Activated CD4-positive, alpha-beta T cell treated with anti-CD3 and anti-CD28 coated beads, Interleukin-2, amount 10 ng/mL, durations not matched to agents 24 days and 14 days (primary cell): ENCODE results near the gene DNAJC9. TPM values are rescaled to one million over a fixed set of nuclear protein-coding genes. Genes with fewer than 3 reads are reported as not detected.
"Not testable (repeated sequence)": the region's sequence is repeated elsewhere in the genome, so short reads cannot be mapped to it uniquely, and the experiment has no call there.

ENCODE experiments used
- DNase-seq: peaks from one replicate; pipeline ENCODE4 v3.0.0; 2022
- H3K27ac Mint-ChIP-seq: one replicate; pipeline ENCODE4 v1.8.0; 2022; ENCODE audit warnings: mild to moderate bottlenecking, mixed read lengths
- H3K27me3 Mint-ChIP-seq: one replicate; pipeline ENCODE4 v1.8.0; 2022; ENCODE audit warnings: mixed read lengths
- H3K36me3 Mint-ChIP-seq: one replicate; pipeline ENCODE4 v1.8.0; 2022; ENCODE audit warnings: low read depth, mild to moderate bottlenecking, mixed read lengths
- H3K4me1 Mint-ChIP-seq: one replicate; pipeline ENCODE4 v1.8.0; 2021; ENCODE audit warnings: mixed read lengths
- H3K4me3 Mint-ChIP-seq: one replicate; pipeline ENCODE4 v1.8.0; 2022; ENCODE audit warnings: mild to moderate bottlenecking, moderate library complexity, mixed read lengths
- H3K9me3 Mint-ChIP-seq: one replicate; pipeline ENCODE4 v1.8.0; 2021; ENCODE audit warnings: mixed read lengths
- intact Hi-C: fragments of 100-400 bp; cut with micrococcal nuclease; formaldehyde crosslinking; loops from one replicate; pipeline ENCODE4 v1.15.1; 2023
- total RNA-seq: library from RNA; stranded (reverse); gene quantifications from 2 replicates; pipeline ENCODE4 v1.2.3, GENCODE V29; 2022

Gene DNAJC9, protein sequence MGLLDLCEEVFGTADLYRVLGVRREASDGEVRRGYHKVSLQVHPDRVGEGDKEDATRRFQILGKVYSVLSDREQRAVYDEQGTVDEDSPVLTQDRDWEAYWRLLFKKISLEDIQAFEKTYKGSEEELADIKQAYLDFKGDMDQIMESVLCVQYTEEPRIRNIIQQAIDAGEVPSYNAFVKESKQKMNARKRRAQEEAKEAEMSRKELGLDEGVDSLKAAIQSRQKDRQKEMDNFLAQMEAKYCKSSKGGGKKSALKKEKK
- total RNA-seq, result 54.2 and 56.6 TPM in 2 replicates

GRCh38 chr10:73246646-73247508 lies at the start of gene DNAJC9:
Gene DNAJC9, minus strand, starts transcription at chr10:73247255. Its CDS starts 66 bp downstream, at chr10:73247189.
- peak within 1 kb of the TSS; percentile 97 for H3K27ac Mint-ChIP-seq
- intact Hi-C loops, result loop anchor here (1.0 to 10.0 kb wide), 5 partner anchors 116 to 622 kb away; partner anchors contain the start of gene MICU1
- DNase-seq, result peak; percentile 99
- no peaks in the 10 kb centered on the region for H3K9me3 Mint-ChIP-seq
- peaks cover 84% of the 10 kb centered on the region for H3K36me3 Mint-ChIP-seq
- no peaks in the 10 kb centered on the region for H3K27me3 Mint-ChIP-seq
- H3K4me1 Mint-ChIP-seq, result peaks cover 55% of the 10 kb centered on the region
- H3K4me3 Mint-ChIP-seq, result peak within 1 kb of the TSS; percentile 98

DNA sequence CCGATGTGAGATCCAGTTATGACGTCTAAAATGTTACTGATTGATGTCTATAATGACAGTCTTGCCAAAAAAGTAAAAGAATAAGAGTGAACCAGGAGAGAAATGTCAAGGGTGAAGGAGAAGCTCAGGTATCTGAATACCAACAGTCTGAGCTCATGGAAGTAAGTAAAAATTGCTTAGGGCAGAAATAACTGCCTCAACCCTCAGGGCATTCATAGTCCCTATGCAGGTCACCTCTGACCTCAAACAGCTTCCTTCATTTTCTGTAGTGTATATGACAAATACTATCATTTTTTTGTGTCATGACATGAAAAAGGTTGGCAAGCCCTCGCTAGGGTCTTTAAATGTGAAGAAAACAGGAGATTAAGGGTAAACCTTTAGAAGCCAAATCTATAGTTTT lies 46.4 kb upstream of the DNAJC9 start:
- intact Hi-C loops, result no loop called here
- Mint-ChIP-seq H3K9me3 (no peaks in the 10 kb centered on the region), H3K27me3 (peaks cover 21% of the 10 kb centered on the region), H3K4me3 (no peak overlapping the region), H3K36me3 (no peaks in the 10 kb centered on the region), H3K27ac (no peak overlapping the region), H3K4me1 (peaks cover 3% of the 10 kb centered on the region)
- DNase-seq, result no peak

DNA sequence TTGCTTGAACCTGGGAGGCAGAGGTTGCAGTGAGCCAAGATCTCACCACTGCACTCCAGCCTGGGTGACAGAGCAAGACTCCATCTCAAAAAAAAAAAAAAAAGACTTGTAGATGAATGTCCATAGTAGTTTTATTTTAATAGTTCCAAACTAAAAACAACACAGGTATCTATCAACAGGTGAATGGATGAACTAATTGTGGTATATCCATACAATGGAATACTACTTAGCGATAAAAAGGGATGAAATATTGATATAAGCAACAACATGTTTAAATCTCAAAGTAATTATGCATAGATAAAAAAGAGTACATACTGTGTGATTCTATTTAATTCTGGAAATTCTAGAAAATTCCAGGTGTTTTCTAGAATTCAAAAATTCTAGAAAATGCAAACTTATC lies 42.9 kb upstream of the DNAJC9 start:
- Mint-ChIP-seq H3K27me3 (peaks cover 6% of the 10 kb centered on the region), H3K4me3 (no peak overlapping the region), H3K36me3 (no peaks in the 10 kb centered on the region), H3K27ac (no peak overlapping the region), H3K4me1 (no peaks in the 10 kb centered on the region), H3K9me3 (no peaks in the 10 kb centered on the region)
- no peak for DNase-seq
- intact Hi-C loops, result no loop called here

DNA sequence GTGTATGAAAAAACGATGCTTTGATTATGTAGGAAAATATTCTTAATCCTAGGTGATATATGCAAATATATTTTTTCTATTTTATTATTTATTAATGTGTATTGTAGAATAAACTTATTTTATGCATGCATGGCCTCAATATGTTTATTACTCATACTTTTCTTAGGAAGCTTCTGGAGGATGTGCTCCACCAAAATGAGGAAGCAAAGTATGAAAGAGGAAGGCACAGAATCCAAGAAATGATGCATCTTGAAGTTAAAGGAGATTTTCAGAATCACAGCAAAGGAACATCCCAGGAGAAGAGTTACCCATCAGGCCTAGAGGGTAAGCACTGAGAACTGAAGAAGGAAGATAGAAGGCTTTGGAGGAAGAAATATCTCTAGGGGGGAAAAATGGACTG lies 40.4 kb upstream of the DNAJC9 start:
- H3K27me3 Mint-ChIP-seq, result peaks cover 9% of the 10 kb centered on the region

GRCh38 chr10:73281097-73281496 lies 34.0 kb upstream of the DNAJC9 start:
- no peak for DNase-seq
- no peak overlapping the region for H3K27ac Mint-ChIP-seq
- peaks cover 16% of the 10 kb centered on the region for H3K27me3 Mint-ChIP-seq
- H3K4me3 Mint-ChIP-seq, result no peak overlapping the region
- H3K9me3 Mint-ChIP-seq, result no peaks in the 10 kb centered on the region
- H3K4me1 Mint-ChIP-seq, result no peaks in the 10 kb centered on the region
- H3K36me3 Mint-ChIP-seq, result no peaks in the 10 kb centered on the region
- intact Hi-C loops, result no loop called here

More for the DNA sequence above, 40.4 kb upstream of the DNAJC9 start:
- intact Hi-C loops, result no loop called here
- no peaks in the 10 kb centered on the region for H3K36me3 Mint-ChIP-seq
- DNase-seq, result no peak
- H3K9me3 Mint-ChIP-seq, result no peaks in the 10 kb centered on the region
- no peak overlapping the region for H3K4me3 Mint-ChIP-seq
- no peaks in the 10 kb centered on the region for H3K4me1 Mint-ChIP-seq
- no peak overlapping the region for H3K27ac Mint-ChIP-seq

DNA sequence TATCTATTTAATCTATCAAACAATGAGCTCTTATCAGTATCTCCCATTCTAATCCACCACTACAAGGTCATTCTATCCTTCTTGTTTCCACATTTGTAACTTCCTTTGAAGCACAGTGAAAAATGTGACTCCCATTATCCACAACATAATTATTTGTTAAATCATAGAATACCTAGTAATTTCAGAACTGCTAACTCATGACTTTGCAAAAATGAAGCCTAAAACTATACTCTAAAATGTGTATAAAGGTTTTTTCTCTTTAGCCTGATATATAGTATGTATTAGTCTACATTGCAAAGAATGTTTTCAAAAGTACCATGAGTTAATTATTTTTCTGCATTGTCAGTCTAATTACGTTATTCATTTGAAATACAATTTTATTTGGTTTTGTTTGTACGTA lies 17.4 kb upstream of the DNAJC9 start:
- peaks cover 4% of the 10 kb centered on the region for H3K4me1 Mint-ChIP-seq
- peaks cover 19% of the 10 kb centered on the region for H3K27me3 Mint-ChIP-seq
- no peak overlapping the region for H3K27ac Mint-ChIP-seq
- no peaks in the 10 kb centered on the region for H3K36me3 Mint-ChIP-seq
- intact Hi-C loops, result loop anchor here (5.0 kb wide), 1 partner anchor 378 kb away; the partner anchor contains the start of gene MYOZ1
- no peaks in the 10 kb centered on the region for H3K9me3 Mint-ChIP-seq
- H3K4me3 Mint-ChIP-seq, result no peak overlapping the region
- no peak for DNase-seq

GRCh38 chr10:73263693-73264347 lies 16.8 kb upstream of the DNAJC9 start:
- Mint-ChIP-seq H3K27ac (no peak overlapping the region), H3K36me3 (no peaks in the 10 kb centered on the region), H3K27me3 (peaks cover 14% of the 10 kb centered on the region), H3K4me3 (no peak overlapping the region), H3K9me3 (no peaks in the 10 kb centered on the region), H3K4me1 (peaks cover 4% of the 10 kb centered on the region)
- DNase-seq, result no peak
- intact Hi-C loops, result loop anchor here (5.0 kb wide), 1 partner anchor 378 kb away; the partner anchor contains the start of gene MYOZ1

DNA sequence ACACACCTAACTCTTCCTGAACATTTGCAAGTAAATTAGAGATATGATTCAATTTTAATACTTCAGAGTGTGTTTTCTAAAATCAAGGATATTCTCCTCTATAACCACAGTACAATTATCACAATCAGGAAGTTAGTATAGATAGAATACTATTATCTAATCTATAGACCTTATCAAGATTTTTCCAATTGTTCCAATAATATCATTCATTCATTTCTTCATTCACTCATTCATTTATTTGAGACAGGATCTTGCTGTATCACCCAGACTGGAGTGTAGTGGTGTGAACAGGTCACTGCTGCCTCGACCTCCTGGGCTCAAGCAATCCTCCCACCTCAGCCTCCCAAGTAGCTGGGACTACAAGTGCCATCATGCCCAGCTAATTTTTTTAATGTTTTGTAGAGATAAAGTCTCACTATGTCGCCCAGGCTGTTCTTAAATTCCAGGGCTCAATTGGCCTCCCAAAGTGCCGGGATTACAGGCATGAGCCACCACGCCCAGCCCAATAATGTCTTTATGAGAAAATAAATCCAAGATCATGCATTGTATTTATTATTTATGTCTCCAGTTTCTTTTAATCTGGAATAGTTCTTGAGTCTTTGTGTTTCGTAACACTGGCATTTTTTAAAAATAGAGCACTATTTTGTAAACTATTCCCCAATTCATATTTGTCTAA lies 16.0 kb upstream of the DNAJC9 start:
- Mint-ChIP-seq H3K9me3 (no peaks in the 10 kb centered on the region), H3K4me3 (no peak overlapping the region), H3K27ac (no peak overlapping the region), H3K4me1 (peaks cover 4% of the 10 kb centered on the region), H3K36me3 (no peaks in the 10 kb centered on the region), H3K27me3 (peaks cover 9% of the 10 kb centered on the region)
- intact Hi-C loops, result loop anchor here (5.0 kb wide), 1 partner anchor 379 kb away; the partner anchor contains the start of gene MYOZ1
- no peak for DNase-seq

GRCh38 chr10:73262105-73262730 lies 15.2 kb upstream of the DNAJC9 start:
- intact Hi-C loops, result loop anchor here (5.0 kb wide), 1 partner anchor 380 kb away; the partner anchor contains the start of gene MYOZ1
- H3K4me1 Mint-ChIP-seq, result peaks cover 4% of the 10 kb centered on the region
- H3K36me3 Mint-ChIP-seq, result no peaks in the 10 kb centered on the region
- no peak for DNase-seq
- H3K27me3 Mint-ChIP-seq, result peaks cover 8% of the 10 kb centered on the region
- H3K27ac Mint-ChIP-seq, result no peak overlapping the region
- no peak overlapping the region for H3K4me3 Mint-ChIP-seq
- H3K9me3 Mint-ChIP-seq, result no peaks in the 10 kb centered on the region

DNA sequence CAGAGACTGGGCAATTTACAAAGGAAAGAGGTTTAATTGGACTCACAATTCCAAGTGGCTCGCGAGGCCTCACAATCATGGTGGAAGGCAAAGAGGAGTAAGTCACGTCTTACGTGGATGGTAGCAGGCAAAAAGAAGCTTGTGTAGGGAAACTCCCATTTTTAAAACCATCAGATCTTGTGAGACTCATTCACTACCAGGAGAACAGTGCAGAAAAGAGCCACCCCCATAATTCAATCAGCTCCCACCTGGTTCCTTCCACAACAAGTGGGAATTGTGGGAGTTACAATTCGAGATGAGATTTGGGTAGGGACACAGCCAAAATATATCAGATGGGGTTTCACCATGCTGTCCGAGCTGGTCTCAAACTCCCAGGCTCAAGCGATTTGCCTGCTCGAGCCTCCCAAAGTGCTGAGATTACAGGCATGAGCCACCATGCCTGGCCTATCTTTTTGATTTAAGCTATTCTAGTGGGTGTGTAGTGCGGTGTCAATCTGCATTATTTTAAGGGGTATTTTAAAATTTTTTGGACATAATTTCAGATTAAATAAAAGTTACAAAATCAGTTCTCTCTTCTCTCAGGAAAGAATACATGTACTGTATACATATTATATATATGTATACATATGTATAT lies 14.4 kb upstream of the DNAJC9 start:
- no peak for DNase-seq
- Mint-ChIP-seq H3K27ac (no peak overlapping the region), H3K4me1 (peaks cover 6% of the 10 kb centered on the region), H3K4me3 (no peak overlapping the region), H3K9me3 (no peaks in the 10 kb centered on the region), H3K36me3 (no peaks in the 10 kb centered on the region), H3K27me3 (peaks cover 8% of the 10 kb centered on the region)
- intact Hi-C loops, result loop anchor here (5.0 kb wide), 1 partner anchor 381 kb away; the partner anchor contains the start of gene MYOZ1

DNA sequence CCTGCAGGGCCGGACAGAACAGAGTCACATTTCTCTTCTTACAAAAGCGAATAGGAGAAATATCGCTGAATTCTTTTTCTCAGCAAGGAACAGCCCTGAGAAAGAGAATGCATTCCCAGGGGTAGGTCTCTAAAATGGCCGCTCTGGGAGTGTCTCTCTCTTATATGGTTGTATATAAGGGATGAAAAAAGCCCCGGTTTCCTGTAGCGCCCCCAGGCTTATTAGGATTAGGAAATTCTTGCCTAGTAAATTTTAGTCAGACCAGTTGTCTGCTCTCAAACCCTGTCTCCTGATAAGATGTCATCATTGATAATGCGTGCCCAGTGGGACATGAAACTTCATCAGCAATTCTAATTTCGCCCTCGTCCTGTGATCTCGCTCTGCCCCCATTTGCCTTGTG lies 11.6 kb upstream of the DNAJC9 start:
- DNase-seq, H3K9me3 Mint-ChIP-seq, intact Hi-C loops, H3K36me3 Mint-ChIP-seq, H3K27me3 Mint-ChIP-seq, H3K27ac Mint-ChIP-seq, H3K4me1 Mint-ChIP-seq, H3K4me3 Mint-ChIP-seq: not testable (repeated sequence)

GRCh38 chr10:73253225-73253555 lies 6.1 kb upstream of the DNAJC9 start:
- H3K27me3 Mint-ChIP-seq, result no peaks in the 10 kb centered on the region
- peak; percentile 67 for DNase-seq
- peak overlapping the region; percentile 94 for H3K4me3 Mint-ChIP-seq
- peaks cover 29% of the 10 kb centered on the region for H3K4me1 Mint-ChIP-seq
- intact Hi-C loops, result loop anchor here (2.0 to 5.0 kb wide), 3 partner anchors 84 to 489 kb away; partner anchors contain the start of genes ANXA7, ECD, FAM149B1 and SEC24C
- H3K36me3 Mint-ChIP-seq, result peaks cover 38% of the 10 kb centered on the region
- H3K27ac Mint-ChIP-seq, result peak overlapping the region; percentile 96
- H3K9me3 Mint-ChIP-seq, result no peaks in the 10 kb centered on the region
